Measurements from ENCODE around the gene ZNF366.

ZNF366 gene

DNA sequence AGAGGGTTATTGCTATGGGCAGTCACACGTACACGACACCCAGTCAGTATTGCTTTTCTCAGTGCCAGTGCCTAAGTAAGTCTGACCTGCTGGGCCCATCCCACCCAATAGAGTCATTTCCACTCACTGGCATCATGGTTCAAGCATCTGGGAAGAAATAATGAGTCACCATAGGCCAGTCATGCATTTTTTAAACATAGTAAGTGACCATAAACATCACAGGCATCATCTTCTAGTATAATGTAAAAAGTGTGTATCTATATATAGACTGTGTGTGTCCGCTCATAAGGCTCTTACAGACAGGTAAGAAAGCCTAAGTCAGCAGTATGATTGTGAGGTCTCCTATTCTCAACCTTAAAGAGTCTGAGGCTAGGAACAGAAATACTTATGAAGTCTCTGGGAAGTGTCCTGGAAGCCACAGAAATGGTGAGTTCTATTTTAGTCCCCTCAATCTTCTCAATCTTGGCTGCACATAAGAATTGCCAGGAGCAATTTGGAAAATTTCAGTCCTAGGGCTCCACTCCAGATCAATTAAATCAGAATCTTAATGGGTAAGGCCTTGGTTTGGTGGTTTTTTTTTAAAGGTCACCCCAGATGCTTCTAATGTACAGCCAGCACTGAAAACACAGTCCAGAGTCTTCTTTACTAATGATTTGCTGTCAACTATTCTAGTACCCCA lies 65.2 kb downstream of the ZNF366 start:
- DNase-seq (ENCODE audit: low read depth in 3 of 3, low spot score in 1 of 3): no peak

DNA sequence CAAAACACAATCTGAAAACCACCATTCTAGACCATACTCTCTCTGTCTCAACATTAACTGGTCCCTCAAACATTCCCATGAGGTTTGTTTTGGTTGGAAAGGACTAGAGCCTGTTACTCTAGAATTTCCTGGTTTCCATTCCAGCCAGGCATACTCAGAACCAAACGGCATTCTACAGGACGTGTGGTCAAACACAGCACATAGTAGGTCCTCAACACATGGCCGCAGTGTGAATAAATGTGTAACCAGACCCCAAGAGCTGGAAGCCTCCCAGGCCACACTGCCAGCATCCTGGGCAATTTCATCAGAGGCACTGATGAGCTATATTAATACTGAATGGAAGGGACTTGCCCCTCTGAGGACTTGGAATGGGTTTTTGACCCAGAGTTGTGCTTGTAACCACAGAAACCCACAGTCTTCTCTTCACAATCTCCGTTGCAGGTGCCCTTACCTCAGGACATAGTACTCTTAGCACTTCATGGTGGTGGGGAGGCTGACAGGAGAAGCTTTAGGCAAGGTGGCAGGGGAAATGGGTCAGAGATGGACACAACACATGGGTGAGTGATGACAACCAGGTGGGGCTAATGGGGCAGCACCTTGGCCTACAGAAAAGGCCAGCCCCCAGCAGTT lies 66.0 kb downstream of the ZNF366 start:
- no peak for DNase-seq (ENCODE audit: low read depth in 3 of 3, low spot score in 1 of 3)

DNA sequence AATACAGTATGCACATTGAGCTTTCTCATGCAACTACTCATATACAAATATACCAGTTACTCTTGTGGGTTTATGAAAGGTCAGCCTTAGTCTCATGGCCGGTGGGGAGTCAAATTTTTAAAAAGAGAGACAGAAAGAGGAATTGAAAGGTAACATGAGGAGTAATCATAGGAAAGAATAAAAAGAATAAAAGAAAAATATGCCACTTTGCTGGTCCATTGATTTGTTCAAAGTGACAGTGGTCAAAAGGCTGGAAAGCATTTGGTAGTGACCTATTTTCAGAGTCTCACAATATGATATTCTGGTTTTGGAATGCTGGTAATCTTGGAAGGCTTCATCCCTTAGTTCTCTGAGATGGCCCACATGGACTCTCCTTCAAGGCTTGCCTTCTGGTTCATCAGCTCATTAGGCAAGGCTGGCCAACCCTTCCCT lies 67.0 kb downstream of the ZNF366 start:
- DNase-seq (ENCODE audit: low read depth in 3 of 3, low spot score in 1 of 3): no peak

DNA sequence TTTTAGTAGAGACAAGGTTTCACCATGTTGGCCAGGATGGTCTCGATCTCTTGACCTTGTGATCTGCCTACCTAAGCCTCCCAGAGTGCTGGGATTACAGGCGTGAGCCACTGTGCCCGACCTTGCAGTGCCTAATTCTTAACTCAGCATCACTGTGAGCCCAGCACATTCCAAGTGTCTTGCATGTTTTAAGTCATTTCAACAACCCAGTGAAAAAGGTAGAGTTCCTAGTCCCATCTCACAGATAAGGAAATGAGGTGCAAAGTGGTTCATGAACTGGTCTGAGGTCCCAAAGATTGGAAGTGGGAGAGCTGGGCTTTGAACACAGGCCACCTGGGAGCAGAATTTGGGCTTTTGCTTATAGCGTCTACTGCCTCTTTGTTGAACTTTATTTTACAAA lies 68.0 kb downstream of the ZNF366 start:
- DNase-seq (ENCODE audit: low read depth in 3 of 3, low spot score in 1 of 3): no peak

GRCh38 chr5:72438141-72438540 lies 69.1 kb downstream of the ZNF366 start:
- DNase-seq (ENCODE audit: low read depth in 3 of 3, low spot score in 1 of 3): no peak

GRCh38 chr5:72436796-72437471 lies 70.3 kb downstream of the ZNF366 start:
- DNase-seq (ENCODE audit: low read depth in 3 of 3, low spot score in 1 of 3): no peak

- DNase-seq (ENCODE audit: low read depth in 3 of 3, low spot score in 1 of 3): no peak
Measured at GRCh38 chr5:72434781-72435437, 72.3 kb downstream of the ZNF366 start.

GRCh38 chr5:72434056-72434780 lies 73.0 kb downstream of the ZNF366 start:
- no peak for DNase-seq (ENCODE audit: low read depth in 3 of 3, low spot score in 1 of 3)

- DNase-seq (ENCODE audit: low read depth in 3 of 3, low spot score in 1 of 3): no peak
Measured at GRCh38 chr5:72433522-72433921, 73.7 kb downstream of the ZNF366 start.

DNA sequence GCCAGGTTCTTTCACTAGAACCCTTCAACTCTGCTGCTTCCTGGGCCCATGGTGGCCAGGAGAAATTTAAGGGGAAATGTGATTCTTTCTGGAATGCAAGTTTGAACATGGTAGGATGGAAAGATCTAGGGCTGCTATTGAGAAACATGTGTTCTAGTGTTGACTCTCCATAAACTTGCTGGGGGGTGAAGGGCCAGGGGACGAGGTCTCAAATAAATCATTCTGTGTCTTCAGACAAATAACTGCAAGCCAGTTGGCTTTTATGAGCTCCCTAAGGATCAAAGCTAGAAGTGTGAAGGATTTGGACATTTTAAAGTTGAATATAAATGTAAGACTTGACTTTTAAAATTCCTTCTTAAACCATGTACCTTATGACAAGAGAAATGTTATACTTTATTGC lies 78.5 kb downstream of the ZNF366 start:
- no peak for DNase-seq (ENCODE audit: low read depth in 3 of 3, low spot score in 1 of 3)

GRCh38 chr5:72427488-72428437 lies 79.4 kb downstream of the ZNF366 start:
- no peak for DNase-seq (ENCODE audit: low read depth in 3 of 3, low spot score in 1 of 3)

DNA sequence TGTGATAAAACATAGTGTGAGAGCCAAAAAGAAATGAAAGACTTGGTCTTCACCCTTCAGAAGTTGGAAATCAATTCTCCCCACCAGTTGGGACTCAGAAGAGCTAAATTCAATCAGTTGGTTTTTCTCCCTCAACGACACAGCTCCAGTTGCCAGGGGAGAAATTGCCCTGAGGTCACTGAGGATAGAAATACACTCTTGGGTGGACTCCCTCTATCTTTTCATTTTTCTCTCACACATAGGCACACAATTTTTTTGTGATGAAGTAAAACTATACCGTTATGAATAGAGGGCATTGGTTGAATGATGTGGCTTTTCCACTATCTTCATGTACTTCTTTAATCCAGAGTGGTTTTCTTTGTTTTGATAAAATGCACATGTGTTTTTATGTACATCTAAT lies 80.2 kb downstream of the ZNF366 start:
- no peak for DNase-seq (ENCODE audit: low read depth in 3 of 3, low spot score in 1 of 3)

- DNase-seq (ENCODE audit: low read depth in 3 of 3, low spot score in 1 of 3): no peak
Measured at GRCh38 chr5:72426019-72426418, 81.2 kb downstream of the ZNF366 start.

DNA sequence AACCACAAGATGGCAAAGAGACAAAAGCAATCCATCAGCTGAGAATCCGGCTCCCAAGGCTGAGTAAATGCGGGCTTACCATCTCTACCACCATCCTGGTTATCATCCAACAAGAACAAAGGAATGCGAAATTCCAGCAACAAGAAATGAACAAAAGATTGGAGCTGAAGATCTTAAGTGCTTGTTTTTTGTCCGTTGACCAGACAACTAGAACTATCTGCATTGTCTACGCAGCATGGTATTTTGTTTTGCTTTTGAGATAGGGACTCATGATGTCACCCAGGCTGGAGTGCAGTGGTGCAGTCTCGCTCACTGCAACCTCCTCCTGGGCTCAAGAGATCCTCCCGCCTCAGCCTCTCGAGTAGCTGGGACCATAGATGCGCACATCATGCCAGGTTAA lies 88.9 kb downstream of the ZNF366 start:
- DNase-seq (ENCODE audit: low read depth in 3 of 3, low spot score in 1 of 3): no peak

DNA sequence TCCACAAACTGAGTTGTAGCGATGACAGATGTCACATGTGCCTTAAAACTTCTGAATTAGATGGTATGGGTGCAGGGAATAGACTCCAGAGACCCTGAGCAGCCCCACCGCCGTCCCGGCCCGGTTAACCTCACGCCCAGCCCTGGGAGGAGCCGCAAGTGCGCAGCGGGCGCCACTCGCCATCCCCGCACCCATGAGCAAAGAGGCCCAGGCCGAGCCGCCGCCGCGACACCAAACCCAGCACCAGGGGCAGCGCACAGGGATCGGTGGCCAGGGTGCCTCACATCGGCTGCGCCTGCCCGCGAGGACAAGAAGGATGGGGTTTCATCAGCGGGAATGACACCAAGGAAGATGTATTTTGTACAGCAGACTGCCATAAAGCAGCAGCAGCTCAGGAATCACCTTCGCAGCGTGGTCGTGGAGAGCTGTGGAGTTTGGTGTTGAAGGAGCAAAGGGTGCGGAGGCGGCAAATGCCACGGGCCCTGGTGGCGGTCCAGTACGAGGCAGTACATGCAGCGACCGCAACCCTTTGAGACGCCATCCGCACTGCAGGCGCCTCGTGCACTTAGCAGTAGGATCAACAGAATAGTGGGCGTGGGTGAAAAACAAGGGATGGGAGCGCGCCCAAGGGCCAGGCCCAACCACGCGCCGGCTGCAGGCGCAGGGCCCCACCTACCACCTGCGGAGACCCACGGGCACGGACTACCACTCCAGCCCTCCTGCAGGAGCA lies 89.7 kb downstream of the ZNF366 start:
- no peak for DNase-seq (ENCODE audit: low read depth in 3 of 3, low spot score in 1 of 3)

GRCh38 chr5:72415616-72416325 lies 91.4 kb downstream of the ZNF366 start:
- no peak for DNase-seq (ENCODE audit: low read depth in 3 of 3, low spot score in 1 of 3)

DNA sequence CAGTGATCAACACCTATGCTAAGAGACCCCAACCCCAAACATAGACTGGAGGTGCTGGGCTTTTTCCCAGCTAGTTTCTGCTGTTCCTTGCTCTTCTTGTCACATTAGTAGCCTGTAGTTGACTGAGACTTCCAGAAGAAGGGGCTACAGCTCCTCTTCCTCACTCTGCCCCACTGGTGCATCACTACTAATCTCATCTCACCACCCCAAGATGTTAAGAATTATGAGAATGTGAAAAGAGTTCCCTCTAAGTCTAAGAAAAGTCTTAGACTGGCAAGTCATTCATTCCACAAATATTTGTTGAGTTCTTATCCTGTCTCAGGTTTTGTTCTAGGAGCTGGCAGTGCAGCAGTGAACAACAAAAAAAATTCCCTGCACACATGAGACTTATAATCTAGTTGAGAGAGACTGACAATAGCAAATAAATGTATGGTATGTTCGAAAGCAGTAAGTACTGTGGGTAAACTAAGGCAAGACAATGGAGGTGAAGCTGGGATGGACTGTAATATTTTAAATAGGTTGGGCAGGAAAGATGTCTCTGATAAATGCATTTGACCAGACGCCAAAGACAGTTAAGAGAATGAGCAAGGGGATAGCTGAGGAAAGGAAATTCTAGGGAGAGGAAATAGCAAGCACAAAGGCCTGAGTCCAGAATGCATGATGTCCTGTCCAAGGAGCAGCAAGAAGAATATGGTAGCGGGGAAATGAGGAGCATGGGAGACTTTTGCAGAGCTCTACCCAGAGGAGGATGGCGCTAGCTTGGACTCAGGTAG lies 94.7 kb downstream of the ZNF366 start:
- no peak for DNase-seq (ENCODE audit: low read depth in 3 of 3, low spot score in 1 of 3)

- DNase-seq (ENCODE audit: low read depth in 3 of 3, low spot score in 1 of 3): no peak
Measured at GRCh38 chr5:72410688-72411295, 96.4 kb downstream of the ZNF366 start.
